NCI-H2171 (cell line): ENCODE results near the gene TMED4.

Experiments used
- DNase-seq: peaks from one replicate; lab custom pipeline; 2025; lab: John Stamatoyannopoulos, UW

Gene TMED4

DNA sequence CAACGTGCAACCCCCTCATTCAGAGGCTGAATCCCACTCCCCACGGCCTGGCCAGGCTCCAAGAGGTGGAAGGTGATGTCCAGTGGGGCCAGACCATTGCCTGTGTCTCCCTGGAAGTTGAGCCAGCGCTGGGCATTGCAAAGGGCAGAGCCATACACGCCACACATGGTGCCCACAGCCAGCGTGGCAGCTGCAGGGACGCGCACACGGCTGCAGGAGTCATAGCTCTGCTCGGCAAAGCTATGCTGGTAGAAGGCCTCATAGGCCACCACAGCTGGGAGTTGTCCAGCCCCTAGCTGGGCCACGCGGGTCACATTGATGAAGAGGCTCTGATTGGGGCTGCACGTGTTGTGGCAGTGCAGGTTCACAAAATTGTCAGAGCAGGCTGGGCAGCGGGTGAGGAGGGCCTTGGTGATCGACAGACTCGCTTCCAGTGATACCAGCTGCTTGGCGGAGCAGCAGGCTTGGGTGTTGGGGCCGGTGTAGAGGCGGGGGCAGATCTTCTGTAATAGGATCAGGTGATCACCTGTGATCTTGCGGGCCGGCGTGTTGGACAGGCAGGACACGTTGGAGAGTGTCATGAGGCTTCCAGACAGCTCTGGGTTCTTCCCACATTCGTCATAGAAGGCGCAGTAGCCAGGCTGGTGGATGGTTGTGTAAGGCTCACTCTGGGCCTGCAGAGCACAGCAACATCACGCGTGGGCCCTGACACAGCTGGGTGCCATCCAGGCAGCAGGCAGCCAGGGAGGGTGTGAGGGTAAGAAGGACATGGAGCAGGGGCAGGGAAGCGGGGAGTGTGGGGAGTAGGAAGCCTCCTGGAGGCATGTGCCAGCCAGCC is 42.1 kb downstream of the TMED4 start:
- DNase-seq = no peak

DNA sequence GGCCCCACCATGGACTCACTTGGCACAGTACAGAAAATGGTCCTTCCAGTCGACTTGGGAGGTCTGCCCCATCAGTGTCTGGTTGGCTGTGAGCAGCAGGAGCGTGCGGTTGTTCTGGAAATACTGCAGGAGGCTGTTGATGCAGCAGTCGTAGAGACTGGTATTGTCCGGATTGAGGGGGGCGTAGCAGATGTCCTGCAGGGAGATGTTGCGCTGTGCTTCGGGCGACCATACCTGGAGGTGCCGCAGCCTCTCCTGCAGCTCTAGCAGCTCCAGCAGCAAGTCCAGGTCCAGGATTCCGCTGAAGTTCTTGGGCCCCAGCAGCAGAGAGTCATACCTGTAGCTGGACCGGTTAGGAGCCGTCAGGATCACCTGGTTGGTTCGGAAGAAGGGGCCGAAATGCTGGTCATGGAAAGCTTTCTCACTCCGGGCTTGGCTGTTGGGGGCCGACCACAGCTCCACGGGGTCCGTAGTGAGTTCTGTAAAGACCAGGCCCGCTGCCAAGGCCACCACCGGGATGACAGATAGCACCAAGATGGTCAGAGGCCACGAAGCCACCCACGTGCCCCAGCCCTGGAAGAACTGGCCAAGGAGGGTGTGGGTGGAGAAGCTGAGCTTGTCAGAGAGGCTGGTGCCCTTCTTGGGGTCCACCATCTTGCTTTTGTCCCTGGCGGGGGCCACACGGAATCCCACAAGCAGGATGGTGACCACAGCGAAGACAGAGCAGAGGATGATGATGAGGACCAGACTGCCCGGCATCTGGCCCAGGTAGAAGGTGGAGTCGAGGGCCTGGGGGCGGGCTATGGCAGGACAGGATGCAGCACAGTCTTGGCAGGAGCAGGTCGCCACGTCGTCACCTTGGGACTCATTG is 43.0 kb downstream of the TMED4 start:
- no peak for DNase-seq

DNA sequence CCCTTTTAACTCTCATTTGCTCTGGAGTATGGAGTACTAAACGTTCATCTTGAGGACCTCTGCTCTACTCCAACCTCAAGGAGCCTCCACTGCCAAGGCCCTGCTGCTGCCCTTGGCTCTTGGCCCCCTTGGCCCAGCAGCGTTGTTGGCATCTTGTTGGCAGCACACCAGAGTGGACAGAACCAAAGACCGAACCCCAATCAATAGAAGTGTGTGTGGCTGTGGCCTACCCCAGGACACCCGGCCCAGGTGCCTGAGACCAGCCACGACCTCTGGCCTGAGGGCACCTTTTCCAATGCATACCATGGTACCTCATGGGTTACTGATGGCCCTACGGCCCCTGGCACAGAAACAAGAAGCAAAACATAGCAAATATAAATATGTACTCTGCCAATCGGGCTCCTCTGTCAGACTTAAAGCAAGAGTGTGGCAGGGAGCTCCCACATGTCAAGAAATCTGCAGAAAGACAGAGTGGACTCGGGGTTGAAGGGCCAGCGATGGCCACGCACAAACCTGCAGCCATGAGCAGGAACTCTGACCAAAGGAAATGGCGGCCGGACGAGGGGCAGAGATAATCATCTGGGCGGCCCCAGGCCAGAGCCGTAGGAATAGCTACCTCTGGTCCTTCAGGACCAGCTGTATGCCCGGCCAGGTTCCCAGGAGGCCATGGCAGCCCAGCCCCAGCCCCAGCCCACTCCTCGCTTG is 43.8 kb downstream of the TMED4 start:
- DNase-seq = no peak

DNA sequence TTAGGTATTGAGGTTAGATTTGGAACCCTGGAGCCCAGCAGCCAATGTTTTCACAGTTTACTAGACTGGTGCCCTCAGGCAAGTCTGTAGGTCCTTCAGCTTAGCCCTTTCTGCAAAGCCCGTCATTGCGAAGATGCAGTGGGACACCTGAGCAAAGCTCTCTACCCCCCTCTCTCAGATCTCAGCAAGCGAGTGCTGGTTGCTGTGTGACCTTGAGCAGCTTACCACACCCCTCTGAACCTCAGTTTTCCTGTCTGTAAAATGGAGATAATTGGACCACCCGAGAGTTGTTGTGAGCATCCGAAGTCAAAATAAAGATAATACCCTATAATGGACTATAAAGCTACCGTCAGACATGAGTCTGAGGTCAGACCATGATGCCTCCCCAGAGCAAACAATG is 44.6 kb downstream of the TMED4 start:
- DNase-seq = no peak

DNA sequence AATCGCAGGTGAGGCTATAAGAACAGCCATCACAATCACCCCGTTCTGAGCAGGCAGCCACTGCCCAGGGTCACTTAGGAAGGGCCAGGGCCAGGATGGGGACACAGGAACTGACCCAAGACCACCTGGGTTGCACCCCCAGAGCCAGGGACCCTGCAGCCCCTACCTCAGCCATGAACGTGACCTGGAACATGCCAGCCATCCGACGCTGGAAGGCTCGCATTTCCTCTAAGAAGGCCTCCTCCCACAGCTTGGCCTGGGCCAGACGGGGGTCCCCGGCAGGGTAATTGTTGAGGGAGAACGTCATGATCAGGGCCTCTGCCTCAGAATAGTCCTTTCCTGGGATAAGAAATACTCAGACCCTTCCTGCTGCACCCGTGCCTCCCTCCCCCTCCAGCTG is 45.9 kb downstream of the TMED4 start:
- DNase-seq = no peak

DNA sequence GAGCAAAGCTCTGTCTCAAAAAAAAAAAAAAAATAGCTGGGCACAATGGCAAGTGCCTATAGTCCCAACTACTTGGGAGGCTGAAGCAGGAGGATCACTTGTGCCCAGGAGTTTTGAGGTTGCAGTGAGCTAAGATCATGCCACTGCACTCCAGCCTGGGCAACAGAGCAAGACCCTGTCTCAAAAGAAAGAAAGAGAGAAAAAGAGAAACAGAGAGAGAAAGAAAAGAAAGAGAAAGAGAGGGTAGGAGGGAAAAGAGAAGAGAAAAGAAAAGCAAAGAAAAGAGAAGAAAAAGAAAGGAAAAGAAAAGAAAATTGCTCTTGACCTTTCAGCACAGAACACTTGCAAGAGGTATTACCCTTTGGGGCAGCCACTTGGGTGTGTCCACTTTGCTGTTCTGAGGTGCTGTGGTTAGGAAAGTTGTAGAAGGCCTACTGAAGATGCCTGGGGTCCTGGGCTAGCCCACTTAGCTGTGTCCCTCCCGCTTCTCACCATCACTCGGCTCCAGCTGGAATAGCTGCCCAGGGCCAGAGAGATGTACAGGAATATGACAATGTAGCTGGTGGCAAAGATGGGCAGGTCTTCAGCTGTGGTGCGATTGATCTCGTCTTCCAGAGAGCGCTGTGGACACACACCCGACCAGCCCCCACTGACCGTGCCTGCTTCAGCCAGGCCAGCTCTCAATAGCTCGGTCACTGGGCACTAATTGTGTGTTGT is 46.5 kb downstream of the TMED4 start:
- no peak for DNase-seq

DNA sequence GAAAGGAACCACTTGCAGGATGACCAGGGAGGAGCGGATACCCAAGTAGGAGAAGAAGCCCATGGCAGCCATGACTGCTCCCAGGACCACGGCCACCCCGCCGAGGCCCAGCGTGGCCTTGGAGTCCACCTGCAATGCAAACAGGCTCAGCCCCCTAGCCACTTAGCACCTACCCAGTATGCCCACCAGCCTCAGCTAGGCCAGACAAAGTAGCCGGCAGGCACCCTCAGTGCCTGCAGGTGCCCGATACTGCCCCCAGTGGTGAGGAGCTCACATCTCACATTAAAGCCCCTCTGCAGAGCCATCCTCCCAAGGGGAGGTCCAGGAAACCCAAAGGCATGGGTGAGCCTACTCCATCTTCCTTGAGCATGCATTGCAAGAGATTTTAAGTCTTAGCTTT is 47.5 kb downstream of the TMED4 start:
- DNase-seq = no peak

DNA sequence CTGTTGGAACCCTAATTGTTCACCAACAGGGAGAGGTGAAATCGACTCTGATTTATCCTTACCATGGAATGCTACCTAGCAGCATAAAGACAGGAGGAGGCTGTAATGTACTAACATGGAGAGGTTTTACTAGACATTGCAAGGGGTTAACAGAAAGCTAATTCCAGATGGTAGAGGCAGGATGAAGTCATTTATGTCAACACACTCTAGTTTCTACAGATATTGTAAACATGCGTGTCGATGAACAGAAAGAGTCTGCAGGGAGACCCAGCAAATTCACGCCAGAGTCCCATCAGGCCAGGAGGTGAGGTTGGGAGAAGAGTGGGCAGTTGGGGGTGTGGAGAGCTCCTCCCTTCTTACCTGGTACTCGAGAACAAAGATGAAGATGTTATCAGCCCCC is 47.9 kb downstream of the TMED4 start:
- no peak for DNase-seq

DNA sequence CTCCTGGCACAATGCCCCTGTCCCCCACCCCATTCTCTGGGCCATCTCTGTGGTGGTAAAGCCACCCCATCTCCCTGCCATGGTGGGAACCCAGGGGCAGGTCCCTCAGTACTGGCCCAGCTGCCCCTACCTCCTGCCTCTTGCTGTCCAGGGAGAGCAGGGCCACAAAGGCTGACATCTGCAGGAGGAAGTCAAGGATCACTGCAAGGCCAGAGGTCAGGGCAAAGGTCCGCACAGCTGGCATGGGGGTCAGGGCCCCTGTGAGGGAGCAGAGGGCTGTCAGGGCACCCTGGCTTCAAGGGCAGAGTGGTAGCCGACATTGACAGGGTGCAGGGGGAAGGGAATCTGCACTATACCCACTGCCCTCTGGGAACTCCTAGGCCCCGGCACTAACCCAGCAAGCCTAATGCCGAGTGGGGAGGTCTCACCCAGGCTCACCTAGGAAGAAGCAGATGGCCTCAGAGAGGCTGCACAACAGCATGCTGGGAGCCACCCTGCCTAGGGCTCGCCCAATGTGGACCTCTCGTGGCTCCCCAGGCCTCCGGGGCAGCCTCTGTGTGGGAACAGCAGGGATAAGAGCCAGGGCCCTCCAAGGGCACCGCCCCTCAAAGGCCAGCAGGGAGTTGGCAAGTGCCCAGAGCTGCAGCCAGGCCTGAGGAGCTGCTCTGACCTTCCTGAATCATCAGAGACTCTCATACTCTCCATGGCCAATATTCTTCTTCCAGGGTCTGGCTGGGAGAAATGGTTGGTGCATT is 48.6 kb downstream of the TMED4 start:
- no peak for DNase-seq

DNA sequence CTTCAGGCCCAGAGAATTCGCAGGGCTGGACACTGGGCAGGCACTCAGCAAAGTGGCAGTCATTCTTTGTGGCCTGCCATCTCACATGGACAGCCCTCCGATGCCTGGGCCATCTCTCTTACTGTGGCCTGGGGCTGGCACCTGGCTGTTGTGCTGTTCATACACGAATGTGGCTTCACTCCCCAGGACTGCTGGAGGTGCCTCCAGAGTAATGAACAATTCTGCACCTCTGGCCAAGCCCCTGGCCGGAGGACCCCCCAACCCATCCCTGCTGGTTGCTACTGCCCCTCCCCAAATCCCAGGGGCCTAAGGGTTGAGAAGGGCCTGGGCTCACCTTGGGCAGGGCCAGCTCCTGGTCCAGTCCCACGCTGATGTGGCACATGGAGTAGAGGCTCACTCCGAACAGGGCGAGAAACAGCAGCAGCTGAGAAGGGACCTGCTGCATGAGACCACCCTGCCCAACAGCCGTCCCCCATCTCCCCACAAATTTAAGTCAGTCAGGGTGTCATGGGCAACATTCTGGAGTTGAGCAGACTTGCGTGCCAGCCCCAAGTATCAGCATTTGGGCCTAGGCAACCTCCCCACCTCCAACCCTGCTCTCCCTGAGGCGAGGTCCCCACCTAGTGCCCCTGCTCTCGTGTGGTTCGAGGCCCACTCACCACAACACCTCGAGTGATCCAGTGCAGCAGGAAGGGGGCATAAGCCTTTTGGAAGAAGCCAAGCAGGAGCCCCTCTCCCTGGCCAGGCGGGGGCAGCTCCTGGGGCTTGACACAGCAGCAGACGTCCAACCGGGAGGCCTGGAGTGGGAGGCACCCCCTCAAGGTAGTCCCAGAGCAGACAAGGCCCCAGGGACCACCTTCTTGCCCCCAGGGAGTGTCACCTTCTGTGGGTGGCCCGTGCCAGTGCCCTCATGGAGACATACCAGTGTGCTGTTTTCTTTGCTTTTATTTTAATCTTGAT is 50.3 kb downstream of the TMED4 start:
- no peak for DNase-seq

DNA sequence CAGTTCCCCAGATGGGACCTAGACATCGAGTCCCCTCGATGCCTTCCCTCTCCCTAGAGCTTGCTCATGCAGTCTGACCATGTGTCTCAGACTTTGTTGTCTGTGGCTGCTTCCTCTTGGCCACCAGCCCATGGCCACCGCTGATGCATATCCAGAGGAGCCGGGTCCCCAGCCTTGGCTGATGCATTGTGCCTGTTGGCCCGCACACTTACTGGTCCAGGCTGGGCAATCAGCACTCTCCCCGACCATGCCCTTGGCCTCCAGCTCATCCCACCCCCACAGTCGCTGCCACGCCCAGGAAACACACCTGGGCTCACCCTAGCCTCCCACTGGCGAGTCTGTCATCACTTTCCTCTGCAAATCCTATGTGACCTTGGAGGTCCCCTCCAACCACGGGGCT is 51.0 kb downstream of the TMED4 start:
- no peak for DNase-seq
